SK-N-SH (cell line): ENCODE data around the gene PRR19. TPM values are rescaled to one million over a fixed set of nuclear protein-coding genes. Genes with fewer than 3 reads are reported as not detected.

ENCODE experiments used
- CTCF ChIA-PET: fragments of 300-600, 350-600 bp; formaldehyde crosslinking; extraction: SDS; loops from one replicate; lab custom pipeline; 2021; lab: Yijun Ruan, JAX
- POLR2A ChIA-PET: fragments of 350-600 bp; sonication (Branson Sonifier 250); formaldehyde crosslinking; extraction: SDS; loops from one replicate; lab custom pipeline; 2020; ENCODE audit warnings: antibody characterized with exemption, inconsistent platforms; lab: Yijun Ruan, JAX
- DNase-seq: peaks from one replicate; pipeline ENCODE4 v3.0.0; 2012
- H2AFZ ChIP-seq: fragments of 200-600 bp; sonication (generic); 2 replicates; pipeline ENCODE4 v1.8.1; 2016; ENCODE audit warnings: antibody characterized with exemption, mild to moderate bottlenecking, low read depth
- H3F3A ChIP-seq: fragments of 200-600 bp; sonication (generic); replicated peaks from 2 replicates; pipeline ENCODE3; 2016; ENCODE audit warnings: antibody characterized with exemption, mild to moderate bottlenecking; ENCODE audit not compliant: insufficient read depth
- H3K27ac ChIP-seq, 2 experiments: fragments of 200-500 bp in 1 of 2; fragments of 200-600 bp in 1 of 2; sonication (Bioruptor generic) in 1 of 2; sonication (generic), shearing (Covaris generic) in 1 of 2; 2 replicates each; pipeline versions ENCODE4 v1.5.1 to v1.6.1; 2014 to 2016; ENCODE audit warnings: low read depth in 2 of 2, inconsistent platforms in 1 of 2, low read length in 1 of 2, mild to moderate bottlenecking in 1 of 2, mixed read lengths in 1 of 2
- H3K27me3 ChIP-seq: fragments of 200-600 bp; sonication (generic), shearing (Covaris generic); 2 replicates; pipeline ENCODE4 v1.6.1; 2016; ENCODE audit warnings: mixed run types; ENCODE audit not compliant: insufficient read depth
- H3K36me3 ChIP-seq, 2 experiments: fragments of 200-500 bp in 1 of 2; fragments of 200-600 bp in 1 of 2; sonication (Bioruptor generic) in 1 of 2; sonication (generic) in 1 of 2; replicated peaks in 1 of 2; 2 replicates each; pipeline versions ENCODE3 to v1.5.1; 2014 to 2016; ENCODE audit warnings: low read length in 1 of 2, mild to moderate bottlenecking in 1 of 2; ENCODE audit not compliant: insufficient read depth in 2 of 2, control insufficient read depth in 1 of 2
- H3K4me1 ChIP-seq, 2 experiments: fragments of 200-500 bp in 1 of 2; fragments of 200-600 bp in 1 of 2; sonication (Bioruptor generic) in 1 of 2; sonication (generic), shearing (Covaris generic) in 1 of 2; 2 replicates each; pipeline versions ENCODE4 v1.5.1 to v1.6.1; 2014 to 2016; ENCODE audit warnings: low read depth in 1 of 2, low read length in 1 of 2, mixed run types in 1 of 2; ENCODE audit not compliant: insufficient read depth in 2 of 2, control insufficient read depth in 1 of 2
- H3K4me2 ChIP-seq: fragments of 200-600 bp; sonication (generic), shearing (Covaris generic); 2 replicates; pipeline ENCODE4 v1.6.1; 2017; ENCODE audit warnings: mixed run types
- H3K4me3 ChIP-seq, 2 experiments: fragments of 200-500 bp in 1 of 2; fragments of 200-600 bp in 1 of 2; sonication (Bioruptor generic) in 1 of 2; sonication (generic), shearing (Covaris generic) in 1 of 2; 2 replicates each; pipeline versions ENCODE4 v1.5.1 to v1.8.1; 2014 to 2016; ENCODE audit warnings: low read depth in 2 of 2, inconsistent platforms in 1 of 2, low read length in 1 of 2, mild to moderate bottlenecking in 1 of 2, mixed read lengths in 1 of 2, moderate library complexity in 1 of 2
- H3K79me2 ChIP-seq: fragments of 200-600 bp; sonication (generic); 2 replicates; pipeline ENCODE4 v1.8.1; 2017; ENCODE audit warnings: mild to moderate bottlenecking; ENCODE audit not compliant: insufficient read depth
- H3K9ac ChIP-seq: fragments of 200-600 bp; sonication (generic); 2 replicates; pipeline ENCODE4 v1.6.1; 2017; ENCODE audit warnings: mixed run types
- H3K9me2 ChIP-seq: fragments of 200-600 bp; sonication (generic); 2 replicates; pipeline ENCODE4 v1.6.1; 2017; ENCODE audit warnings: mixed run types
- H3K9me3 ChIP-seq: fragments of 200-600 bp; sonication (generic); 2 replicates; pipeline ENCODE4 v1.6.1; 2017; ENCODE audit warnings: mixed run types, mild to moderate bottlenecking, moderate library complexity
- H4K20me1 ChIP-seq: fragments of 200-600 bp; sonication (generic); 2 replicates; pipeline ENCODE4 v1.6.1; 2017; ENCODE audit warnings: mild to moderate bottlenecking, mixed run types; ENCODE audit not compliant: insufficient read depth
- EP300 ChIP-seq, 2 experiments: IDR thresholded peaks; 2 replicates each; pipeline versions ENCODE4 v1.4.0 to v1.6.1; 2012; ENCODE audit warnings: borderline replicate concordance in 1 of 2, low read depth in 1 of 2, low read length in 1 of 2
- FOSL2 ChIP-seq: IDR thresholded peaks from 2 replicates; pipeline ENCODE4 v1.4.0; 2012; ENCODE audit warnings: low read depth, mild to moderate bottlenecking, moderate library complexity, borderline replicate concordance
- FOXM1 ChIP-seq: IDR thresholded peaks from 2 replicates; pipeline ENCODE4 v1.4.0; 2012; ENCODE audit warnings: low read depth, mild to moderate bottlenecking
- GABPA ChIP-seq: IDR thresholded peaks from 2 replicates; pipeline ENCODE4 v1.4.0; 2012; ENCODE audit warnings: low read depth, mild to moderate bottlenecking
- MXI1 ChIP-seq: IDR thresholded peaks from 2 replicates; pipeline ENCODE4 v1.6.1; 2012; ENCODE audit warnings: mild to moderate bottlenecking, low read depth, low read length, improper control_type of control experiment
- NFIC ChIP-seq: IDR thresholded peaks from 2 replicates; pipeline ENCODE4 v1.4.0; 2012; ENCODE audit warnings: borderline replicate concordance
- NRF1 ChIP-seq: IDR thresholded peaks from 2 replicates; pipeline ENCODE4 v1.6.1; 2012; ENCODE audit warnings: low read depth, mild to moderate bottlenecking, low read length
- RAD21 ChIP-seq: IDR thresholded peaks from 2 replicates; pipeline ENCODE4 v1.6.1; 2012; ENCODE audit warnings: mild to moderate bottlenecking, low read length
- TAF1 ChIP-seq: IDR thresholded peaks from 2 replicates; pipeline ENCODE4 v1.6.1; 2012; ENCODE audit warnings: low read depth, mild to moderate bottlenecking, low read length, moderate library complexity, borderline replicate concordance
- TCF12 ChIP-seq: IDR thresholded peaks from 2 replicates; pipeline ENCODE4 v1.4.0; 2012
- TEAD4 ChIP-seq: IDR thresholded peaks from 2 replicates; pipeline ENCODE4 v1.4.0; 2012; ENCODE audit warnings: mild to moderate bottlenecking, borderline replicate concordance; ENCODE audit not compliant: insufficient read depth
- YY1 ChIP-seq: IDR thresholded peaks from 2 replicates; pipeline ENCODE4 v1.4.0; 2012; ENCODE audit warnings: low read depth, mild to moderate bottlenecking
- WGBS: methylation state at CpG from one replicate; pipeline ENCODE4 v1.1.6; 2017; ENCODE audit warnings: low lambda C conversion rate; 5-methylcytosine and 5-hydroxymethylcytosine counted together
- polyA plus RNA-seq, 3 experiments: library from polyadenylated mRNA; depleted of rRNA; stranded (reverse); fragments of >200 nt; gene quantifications; 2 replicates each; pipeline ENCODE4 v1.2.3, GENCODE V29; 2012
- TF ChIP-seq, protein P1 (sequence below): IDR thresholded peaks from 2 replicates; pipeline ENCODE4 v1.4.0; 2012; ENCODE audit warnings: low read depth
- TF ChIP-seq, protein P2 (sequence below): IDR thresholded peaks from 2 replicates; pipeline ENCODE4 v1.6.1; 2012; ENCODE audit warnings: mild to moderate bottlenecking, low read depth, low read length, moderate library complexity
- TF ChIP-seq, protein P3 (sequence below): IDR thresholded peaks from 2 replicates; pipeline ENCODE4; 2012

The PRR19 gene
- polyA plus RNA-seq, 1 of the 3 experiments (the other 2 are of a cell fraction) = 1.3 TPM

DNA sequence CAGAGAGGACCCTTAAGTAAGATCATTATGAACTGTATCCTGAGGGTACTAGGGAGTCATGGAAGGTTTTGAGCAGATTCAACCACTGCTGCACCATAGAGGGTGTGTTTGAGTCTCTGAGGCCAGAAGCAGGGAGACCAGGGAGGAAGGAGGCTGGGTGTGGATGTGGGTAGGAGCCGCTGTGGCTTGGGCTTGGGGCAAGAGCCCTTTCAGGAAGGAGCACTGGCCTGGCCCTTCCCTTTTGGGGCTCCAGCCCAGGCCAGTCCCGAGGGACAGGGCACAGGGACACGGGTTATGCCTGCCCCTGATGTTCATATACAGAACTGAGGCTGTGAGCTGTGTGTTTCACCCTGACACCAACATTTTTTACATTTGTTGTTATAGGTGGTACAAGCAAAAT is 25.6 kb upstream of the PRR19 start:
- 86% methylated on average over 3 of the region's 3 CpGs for WGBS
- no peak for TF ChIP-seq MXI1
- TF ChIP-seq NRF1 = no peak
- TF ChIP-seq TAF1 = no peak
- TF ChIP-seq FOSL2 = no peak
- ChIA-PET CTCF (interaction anchor here (7.1 kb wide), 1 partner anchor 30 kb away, joined by 205 read pairs; the partner anchor contains the start of gene GSK3A), POLR2A (no interaction called here)
- no peak overlapping the region for H3K4me3 ChIP-seq
- peak overlapping the region; percentile 93 to 96; a peak in 3 of 4 replicates for H3K27ac ChIP-seq
- DNase-seq = no peak
- H2AFZ ChIP-seq = no peak overlapping the region
- no peaks in the 10 kb centered on the region for H3K9me3 ChIP-seq
- no peaks in the 10 kb centered on the region for H3K9me2 ChIP-seq
- no peak overlapping the region for H3K9ac ChIP-seq
- H3K36me3 ChIP-seq = peaks cover 13 to 39% of the 10 kb centered on the region in 2 experiments
- peaks cover 35 to 57% of the 10 kb centered on the region in 2 experiments; a peak in 3 of 4 replicates for H3K4me1 ChIP-seq
- H4K20me1 ChIP-seq = no peaks in the 10 kb centered on the region
- H3K4me2 ChIP-seq = peak overlapping the region; percentile 33; the same call in 1 of the 2 replicates
- peaks cover 81% of the 10 kb centered on the region for H3K79me2 ChIP-seq
- peaks cover 33% of the 10 kb centered on the region for H3F3A ChIP-seq
- H3K27me3 ChIP-seq = no peaks in the 10 kb centered on the region

DNA sequence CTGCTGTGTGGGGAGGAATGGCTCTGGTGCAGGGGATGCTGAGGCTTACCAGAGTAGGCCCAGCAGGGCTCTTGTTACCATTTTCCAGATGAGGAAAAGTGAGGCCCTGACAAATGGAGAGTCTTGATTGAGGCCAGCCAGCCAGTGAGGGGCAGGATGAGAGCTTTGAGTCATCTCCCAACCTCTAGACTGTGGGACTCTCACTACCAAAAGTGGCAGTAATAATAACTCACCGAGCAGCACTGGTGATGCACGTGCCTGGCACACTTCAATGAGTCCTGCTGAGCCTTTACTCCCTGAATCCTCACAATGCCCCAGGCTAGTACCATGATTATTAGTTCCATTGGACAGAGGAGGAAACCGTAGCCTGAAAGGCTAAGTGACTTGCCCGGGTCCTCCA is 25.1 kb upstream of the PRR19 start:
- no peak for DNase-seq
- H3K4me1 ChIP-seq = peaks cover 37 to 57% of the 10 kb centered on the region in 2 experiments; a peak in 3 of 4 replicates
- TF ChIP-seq YY1 (no peak), TCF12 (no peak)
- peaks cover 76% of the 10 kb centered on the region for H3K79me2 ChIP-seq
- 0 out of 2 replicates have a peak overlapping the region, but pooled peaks have one; percentile 33 for H3K4me2 ChIP-seq
- peaks cover 13 to 38% of the 10 kb centered on the region in 2 experiments for H3K36me3 ChIP-seq
- WGBS = 72% methylated on average over 2 of the region's 4 CpGs
- H3K9me3 ChIP-seq = no peaks in the 10 kb centered on the region
- H3K27ac ChIP-seq = peak overlapping the region; percentile 93 to 96; a peak in 3 of 4 replicates
- H3K9me2 ChIP-seq = no peaks in the 10 kb centered on the region
- ChIA-PET POLR2A (interaction anchor here (3.9 to 4.2 kb wide), 2 partner anchors 30 to 33 kb away, joined by 28 to 35 read pairs; partner anchors contain the start of gene GSK3A), CTCF (interaction anchor here (4.2 to 7.1 kb wide), 2 partner anchors 16 to 31 kb away, joined by 60 to 205 read pairs; partner anchors contain the start of gene GSK3A)
- no peaks in the 10 kb centered on the region for H3K27me3 ChIP-seq
- H3K4me3 ChIP-seq = no peak overlapping the region
- no peaks in the 10 kb centered on the region for H4K20me1 ChIP-seq
- no peak overlapping the region for H2AFZ ChIP-seq
- H3F3A ChIP-seq = peaks cover 39% of the 10 kb centered on the region
- no peak overlapping the region for H3K9ac ChIP-seq

DNA sequence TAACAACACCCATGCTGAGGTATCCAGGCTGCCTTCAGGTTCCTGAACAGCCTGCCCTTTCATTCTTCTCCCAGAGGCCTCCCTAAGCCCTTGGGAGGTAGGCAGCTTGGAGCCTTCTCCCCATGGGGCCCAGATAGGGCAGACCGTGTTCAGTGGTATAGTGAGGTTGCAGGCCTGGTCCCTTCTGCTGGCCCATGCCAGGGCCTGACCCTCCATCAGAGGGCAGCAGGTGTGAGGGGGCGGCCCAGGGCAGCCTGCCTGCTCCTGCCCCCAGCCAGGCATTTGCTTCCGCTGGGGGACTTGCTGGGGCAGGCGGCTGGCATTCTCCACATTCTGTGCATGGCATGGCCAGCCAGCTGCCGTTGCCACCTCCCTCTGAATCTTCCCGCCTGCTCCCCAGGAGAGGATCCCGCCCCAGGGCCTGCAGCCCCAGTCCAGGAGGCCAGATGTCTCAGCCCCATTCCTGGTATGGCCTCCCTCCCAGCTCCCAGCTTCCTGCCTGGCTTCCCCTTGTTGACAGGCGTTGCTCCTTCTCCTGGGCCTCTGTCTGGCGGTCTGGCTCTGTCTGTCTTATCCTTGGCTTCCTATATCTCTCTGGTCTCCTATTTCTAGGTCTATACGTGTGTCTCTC is 24.0 kb upstream of the PRR19 start:
- Histone ChIP-seq H3K9me2 (no peaks in the 10 kb centered on the region), H3K4me3 (peak overlapping the region in 1 of 2 experiments; percentile 1; a peak in 1 of 4 replicates), H3F3A (peaks cover 48% of the 10 kb centered on the region), H4K20me1 (no peaks in the 10 kb centered on the region), H3K4me2 (peak overlapping the region; percentile 97), H3K27me3 (no peaks in the 10 kb centered on the region), H3K9ac (peak overlapping the region; percentile 8; the same call in 1 of the 2 replicates), H3K27ac (peak overlapping the region; percentile 93 to 96), H3K9me3 (no peaks in the 10 kb centered on the region), H3K4me1 (peaks cover 46 to 67% of the 10 kb centered on the region in 2 experiments), H3K36me3 (peaks cover 13 to 27% of the 10 kb centered on the region in 2 experiments), H3K79me2 (peaks cover 72% of the 10 kb centered on the region), H2AFZ (no peak overlapping the region)
- ChIA-PET CTCF (interaction anchor here (1.0 to 7.1 kb wide), 6 partner anchors 8 to 169 kb away, joined by 3 to 205 read pairs (median 26); partner anchors contain the start of genes DEDD2, ERF and GSK3A), POLR2A (interaction anchor here (0.9 to 4.2 kb wide), 4 partner anchors 22 to 34 kb away, joined by 3 to 35 read pairs (median 16); partner anchors contain the start of genes ERF and GSK3A)
- 54% methylated on average over 5 of the region's 10 CpGs for WGBS
- peak; percentile 82 for DNase-seq
- peak; percentile 46; the same call in 1 of the 2 replicates for TF ChIP-seq TCF12
- no peak for TF ChIP-seq NRF1
- no peak for TF ChIP-seq GABPA
- TF ChIP-seq, protein P1, sequence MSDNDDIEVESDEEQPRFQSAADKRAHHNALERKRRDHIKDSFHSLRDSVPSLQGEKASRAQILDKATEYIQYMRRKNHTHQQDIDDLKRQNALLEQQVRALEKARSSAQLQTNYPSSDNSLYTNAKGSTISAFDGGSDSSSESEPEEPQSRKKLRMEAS = peak; percentile 13; the same call in 1 of the 2 replicates
- peak; percentile 92 for TF ChIP-seq MXI1
- TF ChIP-seq, protein P2, sequence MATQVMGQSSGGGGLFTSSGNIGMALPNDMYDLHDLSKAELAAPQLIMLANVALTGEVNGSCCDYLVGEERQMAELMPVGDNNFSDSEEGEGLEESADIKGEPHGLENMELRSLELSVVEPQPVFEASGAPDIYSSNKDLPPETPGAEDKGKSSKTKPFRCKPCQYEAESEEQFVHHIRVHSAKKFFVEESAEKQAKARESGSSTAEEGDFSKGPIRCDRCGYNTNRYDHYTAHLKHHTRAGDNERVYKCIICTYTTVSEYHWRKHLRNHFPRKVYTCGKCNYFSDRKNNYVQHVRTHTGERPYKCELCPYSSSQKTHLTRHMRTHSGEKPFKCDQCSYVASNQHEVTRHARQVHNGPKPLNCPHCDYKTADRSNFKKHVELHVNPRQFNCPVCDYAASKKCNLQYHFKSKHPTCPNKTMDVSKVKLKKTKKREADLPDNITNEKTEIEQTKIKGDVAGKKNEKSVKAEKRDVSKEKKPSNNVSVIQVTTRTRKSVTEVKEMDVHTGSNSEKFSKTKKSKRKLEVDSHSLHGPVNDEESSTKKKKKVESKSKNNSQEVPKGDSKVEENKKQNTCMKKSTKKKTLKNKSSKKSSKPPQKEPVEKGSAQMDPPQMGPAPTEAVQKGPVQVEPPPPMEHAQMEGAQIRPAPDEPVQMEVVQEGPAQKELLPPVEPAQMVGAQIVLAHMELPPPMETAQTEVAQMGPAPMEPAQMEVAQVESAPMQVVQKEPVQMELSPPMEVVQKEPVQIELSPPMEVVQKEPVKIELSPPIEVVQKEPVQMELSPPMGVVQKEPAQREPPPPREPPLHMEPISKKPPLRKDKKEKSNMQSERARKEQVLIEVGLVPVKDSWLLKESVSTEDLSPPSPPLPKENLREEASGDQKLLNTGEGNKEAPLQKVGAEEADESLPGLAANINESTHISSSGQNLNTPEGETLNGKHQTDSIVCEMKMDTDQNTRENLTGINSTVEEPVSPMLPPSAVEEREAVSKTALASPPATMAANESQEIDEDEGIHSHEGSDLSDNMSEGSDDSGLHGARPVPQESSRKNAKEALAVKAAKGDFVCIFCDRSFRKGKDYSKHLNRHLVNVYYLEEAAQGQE = no peak
- peak in 1 of 2 experiments; percentile 60; a peak in 2 of 4 replicates for TF ChIP-seq EP300 (IDR thresholded peaks at IDR 0.05; ENCODE audit: borderline replicate concordance in 1 of 2, low read depth in 1 of 2, low read length in 1 of 2)
- no peak for TF ChIP-seq RAD21
- TF ChIP-seq TAF1 = no peak
- TF ChIP-seq, protein P3, sequence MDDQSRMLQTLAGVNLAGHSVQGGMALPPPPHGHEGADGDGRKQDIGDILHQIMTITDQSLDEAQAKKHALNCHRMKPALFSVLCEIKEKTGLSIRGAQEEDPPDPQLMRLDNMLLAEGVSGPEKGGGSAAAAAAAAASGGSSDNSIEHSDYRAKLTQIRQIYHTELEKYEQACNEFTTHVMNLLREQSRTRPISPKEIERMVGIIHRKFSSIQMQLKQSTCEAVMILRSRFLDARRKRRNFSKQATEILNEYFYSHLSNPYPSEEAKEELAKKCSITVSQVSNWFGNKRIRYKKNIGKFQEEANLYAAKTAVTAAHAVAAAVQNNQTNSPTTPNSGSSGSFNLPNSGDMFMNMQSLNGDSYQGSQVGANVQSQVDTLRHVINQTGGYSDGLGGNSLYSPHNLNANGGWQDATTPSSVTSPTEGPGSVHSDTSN = no peak
- 0 out of 2 replicates have a peak, but pooled peaks have one; percentile 29 for TF ChIP-seq TEAD4
- TF ChIP-seq FOXM1 = no peak
- no peak for TF ChIP-seq NFIC
